Body of pancreas (tissue), 4 donors: ENCODE measurements around the gene PRPF40A. TPM values are rescaled to one million over a fixed set of nuclear protein-coding genes. Genes with fewer than 3 reads are reported as not detected.
A peak's percentile ranks its signal among the peaks of the same experiment; 100 is the strongest.
"Not testable (repeated sequence)": the region's sequence is repeated elsewhere in the genome, so short reads cannot be mapped to it uniquely, and the experiment has no call there.

Source experiments
- ATAC-seq: fragments of 150-250 bp; one replicate; pipeline ENCODE4 v1.9.1; 2016
- DNase-seq, 4 donors: peaks; one replicate each; pipeline ENCODE4 v3.0.0-alpha.2; 2019
- H3K27ac ChIP-seq, 4 donors: fragments of 200-600 bp; sonication (generic); 1 replicate in 3 of 4; 2 replicates in 1 of 4; pipeline versions ENCODE4 v1.5.1 to v1.6.1; 2016 to 2019; ENCODE audit warnings: mild to moderate bottlenecking in 1 of 4, mixed read lengths in 1 of 4, moderate library complexity in 1 of 4
- H3K27me3 ChIP-seq, 2 donors: fragments of 200-600 bp; sonication (generic); one replicate each; pipeline ENCODE4 v1.6.0; 2016; ENCODE audit warnings: mild to moderate bottlenecking in 1 of 2
- H3K36me3 ChIP-seq, 2 donors: fragments of 200-600 bp; sonication (generic); replicated peaks in 1 of 2; 2 replicates each; pipeline ENCODE4 v1.5.1; 2016; ENCODE audit warnings: low read depth in 2 of 2; ENCODE audit not compliant: insufficient read depth in 1 of 2
- H3K4me1 ChIP-seq: fragments of 200-600 bp; sonication (generic); one replicate; pipeline ENCODE4 v1.6.0; 2016
- H3K4me3 ChIP-seq, 2 donors: fragments of 200-600 bp; sonication (generic); 1 replicate in 1 of 2; 2 replicates in 1 of 2; pipeline ENCODE4 v1.5.1; 2016 to 2019
- H3K9me3 ChIP-seq, 3 donors: fragments of 200-600 bp; sonication (generic); 1 replicate in 2 of 3; 2 replicates in 1 of 3; pipeline ENCODE4 v1.5.1; 2016
- POLR2A ChIP-seq, 3 donors: fragments of 450-650 bp; IDR thresholded peaks; one replicate each; pipeline ENCODE4 v1.6.1; 2016; ENCODE audit warnings: antibody characterized with exemption in 3 of 3, mild to moderate bottlenecking in 2 of 3
- WGBS, 2 donors: methylation state at CpG; one replicate each; pipeline ENCODE4 v1.1.5; 2017; 5-methylcytosine and 5-hydroxymethylcytosine counted together
- intact Hi-C: fragments of 100-400 bp; cut with DNase I; formaldehyde crosslinking; loops from one replicate; pipeline ENCODE4 v1.15.1; 2023
- total RNA-seq, 2 donors: library from RNA; depleted of rRNA; stranded (reverse); fragments of >200 nt; gene quantifications; one replicate each; pipeline ENCODE4 v1.1.0, GENCODE V29; 2016
- TF ChIP-seq, protein P1 (sequence below), 7 experiments: fragments of 450-650 bp in 4 of 7; fragments of 200-600 bp in 3 of 7; sonication (generic) in 3 of 7; IDR thresholded peaks; one replicate each; pipeline ENCODE4 v1.5.1; 2016 to 2019; ENCODE audit warnings: antibody characterized with exemption in 7 of 7

The PRPF40A gene
- 10 to 100 TPM; 38.9 to 52.7 TPM for total RNA-seq

DNA sequence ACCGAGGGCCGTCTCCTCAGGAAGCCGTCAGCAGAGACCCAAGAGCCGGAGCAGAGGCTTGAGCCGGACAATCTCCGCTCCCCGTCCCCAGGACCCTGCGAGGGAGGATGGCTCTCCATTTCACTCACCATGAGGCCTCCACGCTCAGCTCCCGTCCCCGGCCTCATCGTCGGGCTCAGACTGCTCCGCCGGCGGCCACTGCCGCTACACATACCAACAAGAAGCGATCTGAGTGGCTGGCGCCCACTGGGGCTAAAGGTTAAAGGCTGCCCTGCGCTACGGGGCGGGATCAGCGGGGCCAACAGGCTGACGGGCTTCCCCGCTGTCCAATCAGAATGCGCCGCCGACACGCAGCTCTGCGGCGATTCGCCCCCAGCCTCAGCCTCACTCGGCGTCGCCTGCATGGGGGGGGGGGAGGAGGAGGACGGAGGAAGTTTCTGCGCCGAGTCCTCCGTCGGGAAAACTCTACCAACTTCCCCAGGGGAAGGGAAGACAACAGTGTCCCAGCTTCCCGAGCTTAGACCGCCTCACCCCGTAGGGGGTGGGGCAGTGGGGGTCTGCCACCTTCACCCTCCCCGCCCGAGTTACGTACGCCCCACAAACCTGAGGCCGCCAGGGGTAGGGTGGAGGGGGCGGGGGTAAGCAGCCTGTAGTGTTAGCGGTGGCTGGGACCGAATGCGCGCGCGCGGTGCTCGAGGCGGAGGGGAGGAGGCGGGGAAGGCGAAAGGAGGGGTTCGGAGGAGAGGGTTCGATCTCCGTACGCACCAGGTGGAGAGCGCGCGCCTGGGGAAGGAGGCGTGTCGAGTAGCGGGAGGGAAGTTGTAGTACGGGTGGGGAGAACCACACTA lies at the start of gene PRPF40A:
PRPF40A (minus strand) TSS at position 234 of the 848 bp plus-strand sequence; CDS start at position 212, 22 bp downstream.
- 0% methylated on average over 55 to 71 of the region's 71 CpGs for WGBS, 2 donors
- intact Hi-C loops = no loop called here
- peak; percentile 99 for DNase-seq

DNA sequence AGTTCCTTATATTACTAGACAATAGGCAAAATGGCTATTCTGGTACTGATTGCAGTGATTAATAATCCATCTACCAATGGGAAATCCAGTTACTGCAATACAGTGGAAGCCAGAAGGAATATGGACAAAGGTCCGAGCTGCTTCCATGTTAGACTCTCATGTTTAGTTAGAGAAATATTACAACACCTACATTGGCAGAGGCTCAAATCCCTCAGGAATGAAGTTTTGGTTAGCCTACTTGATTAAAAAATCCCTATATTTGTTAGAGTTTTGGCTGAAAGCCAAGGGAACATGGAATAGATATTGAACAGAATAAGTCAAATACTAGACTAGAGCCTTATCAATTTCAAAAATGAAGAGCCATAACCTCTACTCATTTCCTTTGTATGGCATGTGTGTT lies 49.7 kb upstream of the PRPF40A start:
- Histone ChIP-seq H3K4me3 (no peak overlapping the region), H3K9me3 (no peaks in the 10 kb centered on the region), H3K27ac (no peak overlapping the region), H3K36me3 (no peaks in the 10 kb centered on the region), H3K4me1 (no peaks in the 10 kb centered on the region), H3K27me3 (no peaks in the 10 kb centered on the region)
- ATAC-seq = no peak
- intact Hi-C loops = no loop called here
- TF ChIP-seq, protein P1, sequence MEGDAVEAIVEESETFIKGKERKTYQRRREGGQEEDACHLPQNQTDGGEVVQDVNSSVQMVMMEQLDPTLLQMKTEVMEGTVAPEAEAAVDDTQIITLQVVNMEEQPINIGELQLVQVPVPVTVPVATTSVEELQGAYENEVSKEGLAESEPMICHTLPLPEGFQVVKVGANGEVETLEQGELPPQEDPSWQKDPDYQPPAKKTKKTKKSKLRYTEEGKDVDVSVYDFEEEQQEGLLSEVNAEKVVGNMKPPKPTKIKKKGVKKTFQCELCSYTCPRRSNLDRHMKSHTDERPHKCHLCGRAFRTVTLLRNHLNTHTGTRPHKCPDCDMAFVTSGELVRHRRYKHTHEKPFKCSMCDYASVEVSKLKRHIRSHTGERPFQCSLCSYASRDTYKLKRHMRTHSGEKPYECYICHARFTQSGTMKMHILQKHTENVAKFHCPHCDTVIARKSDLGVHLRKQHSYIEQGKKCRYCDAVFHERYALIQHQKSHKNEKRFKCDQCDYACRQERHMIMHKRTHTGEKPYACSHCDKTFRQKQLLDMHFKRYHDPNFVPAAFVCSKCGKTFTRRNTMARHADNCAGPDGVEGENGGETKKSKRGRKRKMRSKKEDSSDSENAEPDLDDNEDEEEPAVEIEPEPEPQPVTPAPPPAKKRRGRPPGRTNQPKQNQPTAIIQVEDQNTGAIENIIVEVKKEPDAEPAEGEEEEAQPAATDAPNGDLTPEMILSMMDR (IDR thresholded peaks at IDR 0.05) = no peak
- no peak for TF ChIP-seq POLR2A (IDR thresholded peaks at IDR 0.05)
- no peak for DNase-seq
- 57 to 62% methylated on average over 1 of the region's 1 CpG for WGBS, 2 donors

More for the DNA sequence above, at the start of gene PRPF40A:
- Histone ChIP-seq H3K27ac (peak within 1 kb of the TSS; percentile 88 to 99 (median 98)), H3K27me3 (no peaks in the 10 kb centered on the region), H3K9me3 (no peaks in the 10 kb centered on the region), H3K4me3 (peak within 1 kb of the TSS; percentile 78 to 97), H3K4me1 (peaks cover 30% of the 10 kb centered on the region), H3K36me3 (peaks cover 0 to 6% of the 10 kb centered on the region in 2 donors)
- ATAC-seq = peak; percentile 90
- peak; percentile 63 to 94 (median 91) for TF ChIP-seq POLR2A (IDR thresholded peaks at IDR 0.05)
- TF ChIP-seq, protein P1 (IDR thresholded peaks at IDR 0.05) = peak in 4 of 7 experiments; percentile 13 to 36 (median 22)

DNA sequence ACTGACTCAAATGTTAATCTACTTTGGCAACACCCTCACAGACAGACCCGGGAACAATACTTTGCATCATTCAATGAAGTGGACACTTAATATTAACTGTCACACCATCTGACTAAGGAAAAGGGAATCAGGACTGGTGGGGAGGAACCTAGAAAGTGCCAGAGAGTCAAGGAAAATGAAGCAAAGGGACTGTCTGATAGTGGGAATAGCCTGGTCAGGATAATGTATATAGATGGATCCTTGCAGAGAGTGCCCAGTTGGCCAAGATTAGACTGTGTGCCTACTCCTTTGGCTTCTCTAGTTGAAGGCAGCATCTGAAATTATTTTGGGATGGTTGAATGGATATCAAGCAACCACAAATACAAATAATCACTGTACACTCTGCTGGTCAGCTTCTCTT lies 46.4 kb upstream of the PRPF40A start:
- 88 to 90% methylated on average over 1 of the region's 1 CpG for WGBS, 2 donors
- TF ChIP-seq POLR2A (IDR thresholded peaks at IDR 0.05) = no peak
- TF ChIP-seq, protein P1 (IDR thresholded peaks at IDR 0.05) = no peak
- intact Hi-C loops = no loop called here

DNA sequence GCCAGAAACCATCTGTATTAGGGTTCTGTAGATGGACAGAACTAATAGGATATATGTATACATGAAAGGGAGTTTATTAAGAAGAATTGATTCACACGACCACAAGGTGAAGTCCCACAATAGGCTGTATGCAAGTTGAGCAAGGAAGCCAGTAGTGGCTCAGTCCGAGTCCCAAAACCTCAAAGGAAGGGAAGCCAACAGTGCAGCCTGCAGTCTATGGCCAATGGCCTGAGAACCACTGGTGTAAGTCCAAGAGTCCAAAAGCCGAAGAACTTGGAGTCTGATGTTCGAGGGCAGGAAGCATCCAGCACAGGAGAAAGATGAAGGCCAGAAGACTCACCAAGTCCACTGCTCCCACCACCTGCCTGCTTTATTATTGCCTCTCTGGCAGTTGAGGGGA lies 45.9 kb upstream of the PRPF40A start:
- H3K36me3 ChIP-seq, intact Hi-C loops, H3K4me3 ChIP-seq, H3K27ac ChIP-seq, DNase-seq, H3K4me1 ChIP-seq, H3K9me3 ChIP-seq, ATAC-seq, H3K27me3 ChIP-seq: not testable (repeated sequence)
- 85 to 92% methylated on average over 4 of the region's 4 CpGs for WGBS, 2 donors

More for the DNA sequence above, 46.4 kb upstream of the PRPF40A start:
- no peak for ATAC-seq
- no peak for DNase-seq
- Histone ChIP-seq H3K27ac (no peak overlapping the region), H3K4me1 (no peaks in the 10 kb centered on the region), H3K4me3 (no peak overlapping the region), H3K27me3 (no peaks in the 10 kb centered on the region), H3K9me3 (no peaks in the 10 kb centered on the region), H3K36me3 (peaks cover 0 to 3% of the 10 kb centered on the region in 2 donors)

DNA sequence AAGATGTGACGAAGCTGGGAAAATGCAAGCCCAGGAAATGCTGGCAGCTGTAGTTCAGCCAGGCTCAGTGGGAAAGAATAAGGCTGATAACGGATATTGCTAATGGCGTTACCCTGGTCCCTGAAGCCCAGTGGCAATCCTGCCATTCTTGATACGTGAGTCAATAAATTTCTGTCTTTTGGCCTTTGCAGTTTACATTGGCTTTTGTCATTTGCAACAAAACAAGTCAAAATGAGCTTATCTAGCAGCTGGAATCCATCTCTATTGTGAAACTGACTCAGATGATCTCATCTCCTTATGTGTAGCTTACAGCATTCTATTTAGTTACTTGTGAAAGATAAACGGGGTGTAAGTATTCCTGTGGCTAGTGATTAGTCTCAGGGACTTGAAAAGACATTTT lies 44.9 kb upstream of the PRPF40A start:
- H3K27ac ChIP-seq = no peak overlapping the region
- intact Hi-C loops = no loop called here

More for the DNA sequence above, 44.9 kb upstream of the PRPF40A start:
- ATAC-seq = no peak
- no peak for TF ChIP-seq POLR2A (IDR thresholded peaks at IDR 0.05)
- TF ChIP-seq, protein P1 (IDR thresholded peaks at IDR 0.05) = no peak
- Histone ChIP-seq H3K27me3 (no peaks in the 10 kb centered on the region), H3K36me3 (peaks cover 0 to 3% of the 10 kb centered on the region in 2 donors), H3K4me1 (no peaks in the 10 kb centered on the region), H3K9me3 (no peaks in the 10 kb centered on the region), H3K4me3 (no peak overlapping the region)
- 75 to 79% methylated on average over 5 of the region's 5 CpGs for WGBS, 2 donors
- DNase-seq = no peak
